ENCODE results near the gene DENND5A.

DNA sequence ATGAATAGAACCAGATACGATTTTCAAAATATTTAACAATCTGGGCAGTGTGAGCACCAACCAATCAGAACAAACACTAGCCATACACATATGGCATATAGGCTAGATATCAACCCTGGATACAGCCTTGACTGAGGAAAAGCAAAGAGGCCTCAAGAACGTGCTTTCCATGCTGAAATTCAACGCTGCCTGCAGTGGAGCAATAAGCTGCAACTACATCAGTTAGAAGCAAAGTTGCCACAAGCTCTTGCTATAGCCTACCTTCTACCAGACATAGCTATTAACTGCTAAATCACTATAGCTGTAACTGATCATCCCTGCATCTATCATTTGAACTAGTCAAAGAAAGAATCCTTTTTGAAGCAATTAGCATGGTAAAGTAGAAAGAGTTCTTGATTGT is 42.5 kb downstream of the DENND5A start:
- TF ChIP-seq POLR2AphosphoS5 (IDR thresholded peaks at IDR 0.05; ENCODE audit: borderline replicate concordance, low read depth, low read length) (no peak), EZH2 (IDR thresholded peaks at IDR 0.05) (no peak), FOXP2 (optimal IDR thresholded peaks at IDR 0.05; ENCODE audit: control extremely low read depth, extremely low read length, insufficient read depth) (no peak)

Data from SK-N-MC (cell line).